Hematopoietic multipotent progenitor cell treated with erythropoietin and hydrocortisone succinate and interleukin-3 and kit ligand, for 6 days (in vitro differentiated cells): ENCODE measurements around the gene RWDD1.

Experiments
- DNase-seq: peaks from one replicate; pipeline ENCODE4 v3.0.0-alpha.2; 2015

The RWDD1 gene, protein sequence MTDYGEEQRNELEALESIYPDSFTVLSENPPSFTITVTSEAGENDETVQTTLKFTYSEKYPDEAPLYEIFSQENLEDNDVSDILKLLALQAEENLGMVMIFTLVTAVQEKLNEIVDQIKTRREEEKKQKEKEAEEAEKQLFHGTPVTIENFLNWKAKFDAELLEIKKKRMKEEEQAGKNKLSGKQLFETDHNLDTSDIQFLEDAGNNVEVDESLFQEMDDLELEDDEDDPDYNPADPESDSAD

DNA sequence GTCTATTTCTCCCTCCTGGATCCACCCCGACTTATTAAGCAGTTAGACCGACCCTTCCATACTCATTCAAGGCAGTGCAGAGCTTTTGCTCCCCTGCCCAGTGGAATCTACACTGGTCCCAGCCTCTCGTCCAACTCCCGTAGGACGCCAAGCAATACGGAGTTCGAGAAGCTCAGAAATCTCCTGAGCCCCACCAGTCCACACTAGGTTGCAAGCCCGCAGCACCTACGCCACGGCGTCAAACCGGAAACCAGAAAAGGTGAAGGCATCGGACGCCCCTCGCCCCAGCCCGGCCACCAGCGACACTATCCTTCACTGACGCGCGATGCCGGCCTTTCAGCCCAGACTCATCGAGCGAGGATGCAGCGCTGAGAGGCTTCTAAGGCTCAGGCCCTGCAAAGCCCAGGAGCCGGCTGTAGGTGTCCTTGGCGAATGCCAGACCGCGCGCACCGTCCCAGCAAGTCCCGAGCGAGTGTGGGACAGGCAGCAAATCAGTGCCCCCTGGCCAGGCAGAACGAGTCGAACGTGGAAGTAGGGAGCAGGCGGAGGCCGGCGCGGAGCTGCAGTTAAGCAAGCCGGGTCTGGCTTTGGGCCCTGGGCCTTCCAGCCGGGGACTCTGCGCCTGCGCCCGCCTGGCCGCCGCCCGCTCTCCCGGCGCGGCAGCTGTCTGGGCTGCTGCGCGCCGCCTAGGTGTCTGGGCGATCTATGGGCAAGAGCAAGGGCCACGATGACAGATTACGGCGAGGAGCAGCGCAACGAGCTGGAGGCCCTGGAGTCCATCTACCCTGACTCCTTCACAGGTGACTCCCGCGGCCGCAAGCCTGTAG lies at the start of gene RWDD1:
TSS of gene RWDD1 (plus strand) at position 649 of the 827 bp plus-strand sequence. CDS start at position 728, 79 bp downstream.
- peak; percentile 98 for DNase-seq

DNA sequence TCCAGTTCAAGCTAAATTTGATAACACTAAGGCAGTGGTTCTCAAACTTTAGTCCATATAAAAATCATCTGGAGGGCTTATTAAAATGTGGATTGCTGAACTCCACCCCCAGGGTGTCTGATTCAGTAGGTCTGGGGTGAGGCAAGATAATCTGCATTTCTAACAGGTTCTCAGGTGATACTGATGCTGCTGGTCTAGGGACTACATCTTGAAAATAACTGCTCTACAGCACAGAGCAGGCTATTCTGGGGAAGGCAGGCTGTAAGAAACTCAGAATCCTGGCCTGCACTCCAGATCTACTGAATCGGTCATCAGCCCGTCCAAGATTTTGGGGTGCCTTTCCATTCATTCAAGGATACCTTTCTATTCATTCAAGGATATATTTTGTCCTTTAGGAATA lies 48.4 kb upstream of the RWDD1 start:
- no peak for DNase-seq

DNA sequence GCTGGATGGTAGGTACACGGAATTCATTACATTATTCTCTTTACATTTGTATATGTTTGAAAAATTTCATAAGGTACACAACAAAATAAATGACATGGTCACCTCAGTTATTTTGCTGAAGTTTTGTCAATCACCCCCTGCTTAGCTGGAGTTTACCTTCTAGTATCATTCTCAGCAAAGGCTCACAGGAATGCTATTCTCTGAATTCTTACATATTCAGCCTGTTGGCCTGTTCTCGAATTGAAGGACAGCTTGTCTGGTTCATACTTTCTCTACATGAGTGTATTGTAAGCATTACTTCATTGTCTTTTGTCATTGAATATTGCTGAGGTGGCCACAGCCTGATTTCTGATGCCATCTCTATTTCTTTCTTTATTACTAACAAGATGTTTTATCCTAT lies 47.1 kb upstream of the RWDD1 start:
- no peak for DNase-seq

DNA sequence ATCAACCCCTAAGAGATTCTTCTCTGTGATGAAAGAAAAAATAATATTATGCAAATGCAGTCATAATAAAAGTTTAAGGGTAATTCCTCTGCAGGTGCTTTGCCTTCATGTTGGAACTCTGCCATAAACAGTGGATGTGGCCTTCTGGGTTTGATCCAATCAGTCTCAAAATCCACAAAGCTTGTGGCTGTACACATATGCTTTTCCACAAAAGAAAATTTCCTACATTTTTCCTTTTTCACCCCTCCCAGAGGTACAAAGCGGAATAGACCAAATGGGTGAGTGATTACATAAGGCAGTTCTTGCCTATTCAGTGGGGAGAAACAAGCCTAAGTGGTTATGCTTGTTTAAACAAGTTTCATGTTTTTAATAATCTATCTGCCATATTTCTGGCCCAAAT lies 43.2 kb upstream of the RWDD1 start:
- no peak for DNase-seq

DNA sequence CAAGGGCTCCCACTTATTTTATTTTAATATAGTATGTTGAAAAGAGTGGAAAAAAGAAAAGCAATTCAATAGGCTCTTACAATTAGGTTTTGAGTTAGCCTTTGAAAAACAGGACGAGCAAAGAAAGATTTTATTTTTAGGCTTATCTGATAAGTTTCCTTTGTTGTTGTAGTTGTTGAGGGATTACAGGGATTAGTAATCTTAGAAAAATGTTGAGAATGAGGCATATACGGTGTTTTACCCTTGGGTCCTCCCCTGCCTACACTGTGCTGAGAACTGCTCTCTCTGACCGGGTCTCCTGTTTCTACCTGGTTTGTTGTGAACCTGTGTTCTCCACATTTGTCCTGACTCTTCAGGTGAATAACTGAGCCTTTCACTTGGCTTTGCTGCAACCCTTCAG lies 42.5 kb upstream of the RWDD1 start:
- no peak for DNase-seq

DNA sequence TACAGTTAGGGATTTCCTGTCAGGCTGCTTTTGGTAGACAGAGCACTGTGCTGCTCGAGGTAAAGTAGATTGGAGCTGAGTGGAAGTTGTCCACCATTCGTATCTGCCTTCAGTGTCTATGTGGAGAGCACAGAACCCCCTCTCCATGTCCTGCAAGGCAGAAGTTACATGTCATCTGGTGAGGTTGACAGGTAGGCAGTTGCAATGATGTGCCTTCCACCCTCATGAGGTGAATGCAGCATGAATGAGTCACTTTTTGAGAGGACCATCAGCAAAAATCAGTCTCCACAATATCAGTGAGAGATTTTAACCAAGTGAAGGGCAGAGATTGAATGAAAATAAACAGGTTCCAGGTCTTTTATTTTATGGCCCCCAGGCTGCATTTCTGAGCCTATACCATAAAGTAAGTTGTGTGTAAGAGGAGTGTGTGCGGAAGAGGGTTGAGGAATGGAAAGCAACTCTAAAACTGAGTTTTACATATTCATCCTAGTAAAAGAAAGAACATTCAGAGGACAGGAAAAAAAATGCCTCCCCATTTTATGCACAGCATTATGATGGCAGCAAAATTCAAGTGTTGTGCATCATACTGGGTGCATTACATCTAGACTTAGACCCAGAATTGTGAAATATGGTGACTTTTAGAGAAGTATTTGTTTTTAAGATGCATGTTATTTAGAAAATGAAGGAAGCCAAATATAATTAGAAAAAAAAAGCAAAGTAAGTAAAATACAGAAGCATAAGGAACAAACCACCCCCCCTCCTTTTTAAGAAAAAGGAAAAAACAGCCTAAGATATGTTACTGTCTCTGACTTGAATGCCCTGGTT lies 41.6 kb upstream of the RWDD1 start:
- DNase-seq = no peak

DNA sequence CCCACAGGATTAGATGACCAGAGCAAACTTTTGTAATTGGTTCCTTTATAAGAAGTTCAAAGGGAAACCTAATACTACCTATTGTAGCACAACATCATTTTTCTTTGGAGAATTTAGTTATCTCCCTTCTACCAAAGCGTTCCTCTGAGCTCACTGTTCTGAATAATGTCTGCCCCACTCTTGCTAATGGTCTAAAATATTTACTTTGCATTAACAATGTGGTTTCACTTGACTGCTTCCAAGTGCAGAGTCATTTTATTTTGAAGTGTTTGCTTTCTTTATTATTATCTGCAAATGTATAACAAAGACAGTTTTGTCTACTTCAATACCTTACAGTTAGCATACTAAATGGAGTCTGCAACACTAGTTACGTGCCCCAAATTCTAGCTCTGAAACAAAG lies 40.9 kb upstream of the RWDD1 start:
- DNase-seq = no peak

DNA sequence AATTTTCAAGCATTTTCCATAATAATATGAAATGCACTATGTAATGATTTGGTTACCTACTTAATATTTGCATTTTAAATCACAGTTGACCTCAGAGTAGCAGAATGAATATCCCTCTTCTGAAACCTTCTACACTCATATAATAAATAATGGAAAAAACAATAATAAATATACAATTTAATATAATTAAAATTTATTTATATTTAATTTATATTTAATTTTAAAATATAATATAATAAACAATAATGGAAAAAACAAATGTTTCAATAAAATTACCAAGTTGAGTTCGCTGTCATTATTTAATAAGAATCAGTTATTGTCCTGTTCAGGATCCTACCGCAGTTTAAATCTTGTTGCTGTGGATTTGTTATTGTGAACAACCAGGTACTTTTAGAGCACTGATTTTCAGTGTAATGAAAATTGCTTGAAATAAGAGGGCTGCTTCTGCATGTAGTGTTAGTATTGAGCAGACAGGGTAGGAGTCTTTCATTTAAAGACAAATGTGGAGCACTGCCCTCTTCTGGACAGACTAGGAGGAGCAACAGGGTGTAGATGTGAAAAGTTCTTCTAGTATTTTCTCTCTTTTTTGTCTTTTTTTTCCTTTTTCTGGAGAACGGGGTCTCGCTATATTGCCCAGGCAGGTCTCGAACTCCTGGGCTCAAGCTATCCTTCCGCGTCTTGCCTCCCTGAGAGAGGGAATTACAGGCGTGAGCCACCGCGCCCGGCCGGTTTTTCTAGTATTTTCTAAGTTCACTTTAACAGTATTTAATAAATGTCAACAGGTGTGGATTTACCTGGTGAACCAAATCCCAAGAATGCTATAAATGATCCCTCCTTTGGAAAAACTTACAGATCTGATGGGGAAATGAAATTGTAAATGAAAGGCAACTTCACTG lies 39.4 kb upstream of the RWDD1 start:
- peak; percentile 88 for DNase-seq

DNA sequence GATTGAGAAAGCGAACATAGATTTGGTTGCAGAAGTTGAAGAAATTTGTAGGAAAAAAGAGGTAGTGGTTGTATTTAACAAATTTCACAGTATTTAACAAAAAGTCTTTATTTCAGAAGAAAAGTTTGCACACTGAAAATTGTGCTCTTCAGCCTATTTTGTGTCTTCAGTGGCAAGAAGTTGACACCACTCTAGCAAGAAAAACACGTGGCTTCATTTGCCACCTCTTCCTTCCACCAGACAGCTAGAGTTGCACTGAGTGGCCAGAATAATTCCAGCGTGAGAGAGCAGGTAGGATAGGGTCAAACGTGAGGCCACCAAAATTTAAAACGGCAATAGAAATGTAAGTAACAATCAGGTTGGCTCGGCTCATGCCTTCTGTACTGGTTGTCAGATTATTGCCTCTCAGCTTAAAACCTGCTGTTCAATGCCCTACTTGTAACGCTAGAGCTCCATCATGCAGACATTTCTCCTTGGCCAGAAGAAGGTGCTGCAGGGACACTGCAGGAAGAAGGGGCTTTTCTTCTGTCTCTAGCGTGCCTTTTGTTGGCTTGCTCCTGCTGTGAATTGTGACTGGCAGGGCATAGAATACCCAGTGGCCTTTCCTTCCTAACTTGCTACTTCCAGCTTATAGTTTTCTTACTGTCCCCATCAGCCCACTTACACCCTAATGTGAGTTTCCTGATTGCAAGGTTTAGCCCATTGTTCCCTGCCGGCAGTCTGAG lies 37.9 kb upstream of the RWDD1 start:
- no peak for DNase-seq

DNA sequence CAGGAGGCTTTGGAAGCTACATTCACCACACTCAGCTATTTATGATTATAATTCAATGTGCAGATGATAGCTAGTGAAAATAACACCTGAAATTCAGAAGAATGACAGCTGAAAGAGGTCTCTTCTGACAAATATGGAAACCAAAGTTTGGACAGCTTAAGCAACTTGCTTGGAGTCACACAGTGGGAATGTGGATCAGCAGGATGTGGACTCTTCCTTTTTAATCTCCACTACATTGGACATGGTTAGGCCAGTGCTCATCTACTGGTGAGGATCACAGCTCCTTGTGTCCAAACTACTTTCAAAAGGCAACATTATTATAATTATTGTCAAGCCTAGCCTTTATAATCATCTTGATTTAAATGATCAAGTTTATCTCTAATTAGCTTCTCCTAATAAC lies 36.2 kb upstream of the RWDD1 start:
- no peak for DNase-seq

DNA sequence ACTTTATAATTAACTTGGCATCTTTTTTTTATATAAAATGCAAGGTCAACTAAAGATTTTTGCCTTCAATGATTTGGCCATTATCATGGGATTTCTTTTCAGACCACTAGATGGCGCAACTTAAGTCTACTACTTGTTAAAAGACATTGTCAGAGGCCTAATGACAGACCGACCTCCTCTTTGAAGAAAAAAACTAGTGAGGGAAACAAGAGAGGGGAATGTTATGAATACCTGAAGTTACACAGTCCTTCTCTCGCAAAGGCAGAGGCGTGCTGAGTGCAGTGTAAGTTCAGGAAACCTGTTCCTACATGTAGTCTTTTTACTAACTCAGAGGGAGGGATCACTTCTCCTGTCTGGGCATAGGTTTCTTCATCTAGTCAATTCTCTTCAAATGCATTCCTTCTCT lies 35.1 kb upstream of the RWDD1 start:
- DNase-seq = peak; percentile 90

DNA sequence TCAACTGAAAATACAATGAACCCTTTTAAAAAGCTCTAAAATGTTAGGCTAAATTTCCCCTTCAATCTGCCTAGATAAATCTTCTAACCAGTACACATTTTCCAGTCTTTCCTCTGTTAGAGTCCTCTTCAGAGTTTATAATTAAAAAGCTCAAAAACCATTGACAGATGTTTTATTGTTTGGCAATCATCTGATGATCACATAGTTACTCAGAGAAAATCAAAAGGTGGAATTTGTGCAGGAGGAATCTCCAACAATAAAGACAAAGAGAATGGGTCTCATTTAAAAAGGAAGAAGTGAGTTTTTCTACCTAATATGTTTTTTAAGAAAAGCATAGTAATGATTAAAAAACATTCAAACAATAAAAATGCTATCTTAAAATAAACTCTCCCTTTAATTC lies 28.9 kb upstream of the RWDD1 start:
- no peak for DNase-seq

DNA sequence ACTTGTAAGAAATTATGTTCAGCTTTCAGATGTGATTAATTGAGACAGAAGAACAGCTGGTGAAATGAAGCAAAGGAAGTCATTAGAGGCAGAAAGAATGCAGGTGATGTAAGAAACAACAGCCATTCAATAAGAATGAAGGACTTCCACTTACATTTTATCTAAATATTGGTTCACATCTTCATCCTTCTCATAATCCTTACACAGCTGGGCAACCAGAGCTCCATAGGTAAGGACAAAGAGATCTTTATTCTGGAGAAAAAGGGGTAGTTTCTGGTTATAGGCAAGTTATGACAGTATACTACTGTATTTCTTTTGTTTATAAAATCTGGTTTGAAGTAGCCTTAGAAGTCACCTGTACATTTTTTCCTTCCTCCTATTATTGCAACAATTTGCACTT lies 28.2 kb upstream of the RWDD1 start:
- no peak for DNase-seq

DNA sequence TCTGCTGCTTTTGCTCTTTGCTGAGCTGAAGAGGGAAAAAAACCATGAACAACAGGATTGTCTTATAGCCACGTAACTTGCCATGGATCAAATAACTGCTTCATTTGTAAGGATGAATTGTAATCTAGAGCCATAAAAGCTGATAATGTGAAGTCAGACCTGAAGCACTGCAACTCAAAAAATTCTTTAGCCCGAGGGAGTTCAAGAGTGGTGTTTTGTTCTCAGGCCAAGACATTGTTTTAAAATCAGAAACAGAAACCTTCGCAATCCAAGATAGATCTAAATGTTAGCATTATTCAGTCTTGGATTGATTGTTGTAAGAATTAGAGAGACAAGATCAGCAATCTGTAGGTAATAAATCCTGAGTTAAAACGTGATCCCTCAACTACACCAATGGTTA lies 25.7 kb upstream of the RWDD1 start, which contains the start of gene TRAPPC3L:
TSS of gene TRAPPC3L (minus strand) at position 34 of the 400 bp plus-strand sequence. CDS start 170 bp downstream, outside the sequence.
- no peak for DNase-seq

DNA sequence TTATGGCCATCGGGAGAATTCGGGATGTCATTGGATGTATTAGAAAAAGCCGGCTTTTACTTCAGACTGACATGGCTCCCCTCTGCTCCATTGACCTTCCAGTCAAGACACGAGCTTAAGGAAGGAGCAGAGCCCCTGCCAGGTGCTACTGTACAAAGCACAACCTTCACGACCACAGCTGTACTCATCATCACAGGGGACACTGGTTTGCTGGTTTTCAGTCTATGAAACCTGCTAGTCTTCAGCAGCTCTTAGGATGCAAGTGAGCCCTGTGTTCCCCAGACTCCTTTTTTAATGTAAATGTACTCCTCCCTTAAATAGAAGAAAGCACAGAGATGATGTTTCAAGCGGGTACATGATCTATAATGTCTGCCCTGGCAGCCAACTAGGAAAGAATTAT lies 23.9 kb upstream of the RWDD1 start:
- DNase-seq = no peak

DNA sequence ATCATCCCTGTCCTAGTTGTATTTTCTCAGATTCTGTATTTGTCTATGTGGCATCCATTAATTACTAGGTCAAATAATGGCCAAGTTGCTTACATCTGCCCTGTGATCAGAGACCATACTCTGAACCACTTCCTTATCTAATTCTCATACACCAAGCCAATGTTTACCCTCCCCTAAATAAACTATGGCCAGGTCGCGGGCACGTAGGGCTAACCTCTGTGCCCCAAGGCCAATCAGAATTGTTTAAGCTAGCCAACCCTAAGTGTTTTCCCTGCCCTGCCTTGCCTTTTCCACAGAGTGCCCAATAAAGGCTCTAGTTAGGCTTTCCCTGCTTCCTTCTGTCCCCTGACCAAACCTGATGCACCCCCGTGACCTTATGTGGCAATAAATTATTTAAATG lies 20.5 kb upstream of the RWDD1 start:
- DNase-seq = no peak

DNA sequence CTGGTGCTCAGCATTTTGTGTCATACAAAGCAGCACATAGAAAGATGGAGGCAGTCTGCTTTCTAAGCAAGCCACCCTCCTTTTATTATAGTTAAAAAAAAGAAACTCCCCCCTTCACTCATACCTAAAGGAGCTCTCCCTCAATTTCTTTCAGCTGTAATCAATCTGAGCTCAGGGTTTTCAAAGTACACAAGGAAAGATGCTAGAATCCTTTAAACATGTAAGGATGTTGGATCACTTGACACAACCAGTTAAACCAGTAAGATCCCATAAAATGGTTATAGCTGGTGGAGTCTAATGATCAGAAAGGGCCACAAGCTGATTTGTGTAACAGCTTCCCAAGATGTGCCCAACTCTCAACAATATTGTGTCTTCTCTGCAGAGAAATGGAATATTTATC lies 17.9 kb upstream of the RWDD1 start, which contains the start of gene CALHM4:
TSS of gene CALHM4 (plus strand) at position 301 of the 400 bp plus-strand sequence. CDS start at position 344, 43 bp downstream.
- no peak for DNase-seq

DNA sequence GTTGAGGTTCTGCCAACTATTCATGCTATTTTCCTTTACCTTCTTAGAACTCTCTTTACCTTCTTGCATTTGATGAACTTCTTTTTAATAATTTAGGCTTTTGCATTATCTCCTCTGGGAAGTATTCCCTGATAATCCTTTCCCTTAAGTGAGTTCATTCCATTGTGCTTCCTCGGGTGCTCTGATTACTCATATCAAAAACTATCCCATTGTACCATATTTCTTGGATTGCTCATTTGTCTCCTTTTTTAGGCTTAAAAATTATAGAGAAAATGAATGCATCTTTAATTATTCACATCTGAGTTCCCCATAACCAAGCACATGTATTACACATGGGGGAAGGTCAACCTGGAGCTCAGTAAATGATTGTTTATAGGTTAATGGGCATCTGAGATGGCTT lies 15.2 kb upstream of the RWDD1 start:
- no peak for DNase-seq

DNA sequence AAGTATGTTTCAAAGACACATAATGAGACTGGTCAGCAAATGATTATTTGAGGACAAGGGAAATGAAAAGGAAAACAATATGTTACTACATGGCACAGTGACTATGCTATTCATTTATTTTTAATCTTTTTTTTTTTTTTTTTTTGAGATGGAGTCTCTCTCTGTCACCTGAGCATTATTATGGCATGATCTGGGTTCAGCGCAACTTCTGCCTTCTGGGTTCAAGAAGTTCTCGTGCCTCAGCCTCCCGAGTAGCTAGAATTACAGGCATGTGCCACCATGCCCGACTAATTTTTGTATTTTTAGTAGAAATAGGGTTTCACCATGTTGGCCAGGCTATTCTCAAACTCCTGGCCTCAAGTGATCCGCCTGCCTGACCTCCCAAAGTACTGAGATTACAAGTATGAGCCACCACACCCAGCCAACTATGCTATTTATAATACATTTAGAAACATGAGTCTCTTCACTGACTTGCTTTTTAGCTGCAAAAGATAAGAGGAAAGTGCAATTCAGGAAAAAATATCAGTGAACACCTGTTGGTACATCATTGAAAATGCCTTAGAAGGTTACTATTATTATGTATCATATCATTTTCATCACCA lies 14.4 kb upstream of the RWDD1 start:
- no peak for DNase-seq

DNA sequence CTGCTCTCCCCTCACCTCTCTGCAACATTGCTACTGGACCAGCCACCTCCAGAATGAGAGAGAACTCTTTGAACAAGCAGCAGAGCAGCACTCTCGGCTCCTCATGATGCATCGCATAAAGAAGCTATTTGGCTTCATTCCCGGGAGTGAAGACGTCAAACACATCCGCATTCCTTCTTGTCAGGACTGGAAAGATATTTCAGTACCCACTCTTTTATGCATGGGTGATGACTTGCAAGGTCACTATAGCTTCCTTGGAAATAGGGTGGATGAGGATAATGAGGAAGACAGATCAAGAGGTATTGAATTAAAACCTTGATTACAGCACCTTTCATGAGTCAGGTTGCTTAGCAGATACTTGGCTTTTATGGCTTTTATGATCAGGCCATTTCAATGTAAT lies 13.4 kb upstream of the RWDD1 start:
- DNase-seq = no peak

DNA sequence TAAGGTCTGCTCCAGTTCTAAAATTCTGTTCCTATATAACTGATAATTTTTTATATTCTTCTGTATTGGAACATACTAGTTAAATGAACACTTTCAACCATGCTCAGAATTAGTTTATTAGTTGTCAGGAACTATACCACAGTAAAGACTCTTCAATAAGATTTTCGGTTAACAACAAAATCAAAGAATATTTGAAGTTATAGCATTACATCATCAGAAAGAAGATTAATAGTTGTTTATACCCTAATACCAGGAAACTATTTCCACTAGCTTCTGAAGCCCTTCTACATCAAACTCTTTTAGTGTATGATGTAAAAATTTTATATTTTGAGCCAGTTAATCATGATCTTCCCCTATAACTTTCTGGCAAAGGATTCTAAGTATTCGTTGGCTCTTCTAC lies 11.2 kb upstream of the RWDD1 start:
- DNase-seq = no peak
